Ishikawa (cell line): ENCODE measurements around the gene CHD5.
A peak's percentile ranks its signal among the peaks of the same experiment; 100 is the strongest.

Source experiments
- CEBPB ChIP-seq: IDR thresholded peaks from 2 replicates; pipeline ENCODE4 v1.6.1; 2012
- CREB1 ChIP-seq: IDR thresholded peaks from 2 replicates; pipeline ENCODE4 v1.6.1; 2012; ENCODE audit warnings: low read depth
- EGR1 ChIP-seq: IDR thresholded peaks from 2 replicates; pipeline ENCODE4 v1.6.1; 2012
- EP300 ChIP-seq: IDR thresholded peaks from 2 replicates; pipeline ENCODE4 v1.6.1; 2012; ENCODE audit warnings: borderline replicate concordance
- FOXM1 ChIP-seq: IDR thresholded peaks from 2 replicates; pipeline ENCODE4 v1.6.1; 2012; ENCODE audit warnings: low read depth, borderline replicate concordance
- MAX ChIP-seq: IDR thresholded peaks from 2 replicates; pipeline ENCODE4 v1.6.1; 2012
- NFIC ChIP-seq: IDR thresholded peaks from 2 replicates; pipeline ENCODE4 v1.6.1; 2012
- RAD21 ChIP-seq: IDR thresholded peaks from 2 replicates; pipeline ENCODE4 v1.6.1; 2012; ENCODE audit warnings: low read depth
- REST ChIP-seq: IDR thresholded peaks from 2 replicates; pipeline ENCODE4 v1.6.1; 2012; ENCODE audit warnings: low read depth, mild to moderate bottlenecking
- TAF1 ChIP-seq: IDR thresholded peaks from 2 replicates; pipeline ENCODE4 v1.6.1; 2012; ENCODE audit warnings: low read depth, mild to moderate bottlenecking
- TCF12 ChIP-seq: IDR thresholded peaks from 2 replicates; pipeline ENCODE4 v1.6.1; 2012; ENCODE audit warnings: low read depth
- TEAD4 ChIP-seq: IDR thresholded peaks from 2 replicates; pipeline ENCODE4 v1.6.1; 2012
- USF1 ChIP-seq: IDR thresholded peaks from 2 replicates; pipeline ENCODE4 v1.6.1; 2012
- YY1 ChIP-seq: IDR thresholded peaks from 2 replicates; pipeline ENCODE4 v1.6.1; 2012; ENCODE audit warnings: low read depth
- ZBTB7A ChIP-seq: IDR thresholded peaks from 2 replicates; pipeline ENCODE4 v1.6.1; 2012; ENCODE audit warnings: low read depth

The CHD5 gene

GRCh38 chr1:6106321-6106731, 73.8 kb downstream of the CHD5 start:
- TF ChIP-seq MAX: no peak
- TF ChIP-seq USF1: no peak
- no peak for TF ChIP-seq NFIC
- no peak for TF ChIP-seq FOXM1
- TF ChIP-seq ZBTB7A: no peak
- TF ChIP-seq RAD21: no peak
- TF ChIP-seq YY1: no peak
- no peak for TF ChIP-seq EP300
- TF ChIP-seq CEBPB: no peak
- no peak for TF ChIP-seq EGR1
- no peak for TF ChIP-seq TEAD4
- no peak for TF ChIP-seq TCF12
- no peak for TF ChIP-seq CREB1
- no peak for TF ChIP-seq TAF1
- no peak for TF ChIP-seq REST

GRCh38 chr1:6105763-6106162, 74.4 kb downstream of the CHD5 start:
- TF ChIP-seq NFIC (no peak), RAD21 (peak; percentile 10; the same call in 1 of the 2 replicates), EP300 (no peak), MAX (no peak), CEBPB (no peak), TAF1 (no peak)

GRCh38 chr1:6105218-6105679, 74.9 kb downstream of the CHD5 start:
- TF ChIP-seq TAF1 (no peak), EP300 (no peak), MAX (no peak), EGR1 (no peak), CREB1 (no peak), REST (no peak), TEAD4 (no peak), NFIC (no peak), RAD21 (no peak), ZBTB7A (no peak), FOXM1 (no peak)

GRCh38 chr1:6104631-6105030, 75.5 kb downstream of the CHD5 start:
- no peak for TF ChIP-seq TAF1
- no peak for TF ChIP-seq EP300
- TF ChIP-seq REST: no peak
- no peak for TF ChIP-seq CEBPB
- no peak for TF ChIP-seq TCF12

- TF ChIP-seq TEAD4: no peak
- no peak for TF ChIP-seq MAX
- TF ChIP-seq TAF1: no peak
- no peak for TF ChIP-seq FOXM1
- TF ChIP-seq EP300: no peak
- no peak for TF ChIP-seq USF1
- no peak for TF ChIP-seq CREB1
- TF ChIP-seq EGR1: no peak
- no peak for TF ChIP-seq RAD21
- no peak for TF ChIP-seq ZBTB7A
- no peak for TF ChIP-seq YY1
- TF ChIP-seq NFIC: no peak
- no peak for TF ChIP-seq REST
- TF ChIP-seq TCF12: no peak
- no peak for TF ChIP-seq CEBPB
These were observed 76.1 kb downstream of the CHD5 start for GRCh38 chr1:6103854-6104530.
